Measurements from ENCODE around the gene PRPF6.

GRCh38 chr20:63963784-63964301 lies 17.1 kb upstream of the PRPF6 start:
- TF ChIP-seq EZH2phosphoT487 (IDR thresholded peaks at IDR 0.05; ENCODE audit: borderline replicate concordance) = no peak
- TF ChIP-seq, protein P1, sequence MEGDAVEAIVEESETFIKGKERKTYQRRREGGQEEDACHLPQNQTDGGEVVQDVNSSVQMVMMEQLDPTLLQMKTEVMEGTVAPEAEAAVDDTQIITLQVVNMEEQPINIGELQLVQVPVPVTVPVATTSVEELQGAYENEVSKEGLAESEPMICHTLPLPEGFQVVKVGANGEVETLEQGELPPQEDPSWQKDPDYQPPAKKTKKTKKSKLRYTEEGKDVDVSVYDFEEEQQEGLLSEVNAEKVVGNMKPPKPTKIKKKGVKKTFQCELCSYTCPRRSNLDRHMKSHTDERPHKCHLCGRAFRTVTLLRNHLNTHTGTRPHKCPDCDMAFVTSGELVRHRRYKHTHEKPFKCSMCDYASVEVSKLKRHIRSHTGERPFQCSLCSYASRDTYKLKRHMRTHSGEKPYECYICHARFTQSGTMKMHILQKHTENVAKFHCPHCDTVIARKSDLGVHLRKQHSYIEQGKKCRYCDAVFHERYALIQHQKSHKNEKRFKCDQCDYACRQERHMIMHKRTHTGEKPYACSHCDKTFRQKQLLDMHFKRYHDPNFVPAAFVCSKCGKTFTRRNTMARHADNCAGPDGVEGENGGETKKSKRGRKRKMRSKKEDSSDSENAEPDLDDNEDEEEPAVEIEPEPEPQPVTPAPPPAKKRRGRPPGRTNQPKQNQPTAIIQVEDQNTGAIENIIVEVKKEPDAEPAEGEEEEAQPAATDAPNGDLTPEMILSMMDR (conservative IDR thresholded peaks at IDR 0.05; ENCODE audit: low read length) = no peak

Measured in Loucy (cell line).